HG03571 (cell line): ENCODE data around the gene EPB41L4A.
"Not testable (repeated sequence)": the region's sequence is repeated elsewhere in the genome, so short reads cannot be mapped to it uniquely, and the experiment has no call there.

Experiments used
- ATAC-seq: cut with Tn5 transposase; IDR thresholded peaks from one replicate; pipeline ENCODE4 v1.9.1; 2021; ENCODE audit not compliant: unreplicated experiment

Gene EPB41L4A

GRCh38 chr5:112403069-112403468 is 16.0 kb downstream of the EPB41L4A start:
- ATAC-seq: no peak

- no peak for ATAC-seq
Measured at GRCh38 chr5:112401924-112402323, 17.2 kb downstream of the EPB41L4A start.

- no peak for ATAC-seq
Measured at GRCh38 chr5:112397690-112398089, 21.4 kb downstream of the EPB41L4A start.

GRCh38 chr5:112396430-112396829 is 22.6 kb downstream of the EPB41L4A start:
- no peak for ATAC-seq

GRCh38 chr5:112395299-112395698 is 23.8 kb downstream of the EPB41L4A start:
- ATAC-seq: not testable (repeated sequence)

- no peak for ATAC-seq
Measured at GRCh38 chr5:112390327-112390726, 28.8 kb downstream of the EPB41L4A start.

- ATAC-seq: no peak
Measured at GRCh38 chr5:112388739-112389138, 30.3 kb downstream of the EPB41L4A start.

- ATAC-seq: no peak
Measured at GRCh38 chr5:112388074-112388473, 31.0 kb downstream of the EPB41L4A start.

GRCh38 chr5:112386766-112387165 is 32.3 kb downstream of the EPB41L4A start:
- no peak for ATAC-seq

GRCh38 chr5:112385969-112386368 is 33.1 kb downstream of the EPB41L4A start:
- ATAC-seq: no peak

GRCh38 chr5:112385566-112385965 is 33.5 kb downstream of the EPB41L4A start:
- ATAC-seq: no peak

GRCh38 chr5:112384523-112384922 is 34.6 kb downstream of the EPB41L4A start:
- no peak for ATAC-seq

- no peak for ATAC-seq
Measured at GRCh38 chr5:112382886-112383285, 36.2 kb downstream of the EPB41L4A start.

- ATAC-seq: no peak
Measured at GRCh38 chr5:112381521-112381920, 37.6 kb downstream of the EPB41L4A start.

- ATAC-seq: no peak
Measured at GRCh38 chr5:112379542-112380325, 39.3 kb downstream of the EPB41L4A start.

GRCh38 chr5:112374818-112375217 is 44.3 kb downstream of the EPB41L4A start:
- ATAC-seq: no peak

- no peak for ATAC-seq
Measured at GRCh38 chr5:112374356-112374755, 44.7 kb downstream of the EPB41L4A start.

GRCh38 chr5:112373885-112374284 is 45.2 kb downstream of the EPB41L4A start:
- ATAC-seq: no peak

- no peak for ATAC-seq
Measured at GRCh38 chr5:112372543-112372942, 46.5 kb downstream of the EPB41L4A start.

GRCh38 chr5:112371067-112371466 is 48.0 kb downstream of the EPB41L4A start:
- ATAC-seq: no peak

GRCh38 chr5:112367400-112367799 is 51.7 kb downstream of the EPB41L4A start:
- no peak for ATAC-seq

- no peak for ATAC-seq
Measured at GRCh38 chr5:112366987-112367386, 52.1 kb downstream of the EPB41L4A start.

GRCh38 chr5:112360740-112361139 is 58.3 kb downstream of the EPB41L4A start:
- not testable (repeated sequence) for ATAC-seq
